B cell (primary cell): Measurements from ENCODE around the gene STXBP6.

Source experiments
- EZH2 ChIP-seq: IDR thresholded peaks from 2 replicates; pipeline ENCODE4 v1.6.1; 2012; ENCODE audit warnings: borderline replicate concordance, low read depth, mild to moderate bottlenecking, moderate library complexity, low read length; ENCODE audit not compliant: insufficient read depth, poor library complexity, severe bottlenecking
- TF ChIP-seq, protein P1 (sequence below): fragments of 200-600 bp; IDR thresholded peaks from one replicate; pipeline ENCODE4 v1.8.0; 2022; ENCODE audit warnings: antibody characterized with exemption, mild to moderate bottlenecking

DNA sequence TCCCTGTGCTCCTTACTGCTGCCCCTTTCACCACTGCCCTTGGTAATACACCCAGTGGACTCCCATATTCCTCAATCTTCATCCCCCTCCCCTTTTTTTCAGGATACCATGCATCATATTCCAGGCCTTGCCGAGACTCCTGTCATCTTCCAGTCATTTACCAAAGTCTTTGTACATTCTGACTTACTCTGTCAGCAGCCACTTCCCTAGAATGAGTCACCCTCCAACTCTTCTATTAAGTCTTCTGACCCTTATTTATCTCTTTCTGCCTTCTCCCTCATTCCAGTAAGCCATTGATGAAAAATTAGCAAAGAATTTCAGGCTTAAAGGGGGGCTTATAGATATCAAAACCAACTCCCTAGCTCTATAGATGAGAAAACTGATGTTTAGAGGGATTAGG lies 128.0 kb downstream of the STXBP6 start:
- TF ChIP-seq, protein P1, sequence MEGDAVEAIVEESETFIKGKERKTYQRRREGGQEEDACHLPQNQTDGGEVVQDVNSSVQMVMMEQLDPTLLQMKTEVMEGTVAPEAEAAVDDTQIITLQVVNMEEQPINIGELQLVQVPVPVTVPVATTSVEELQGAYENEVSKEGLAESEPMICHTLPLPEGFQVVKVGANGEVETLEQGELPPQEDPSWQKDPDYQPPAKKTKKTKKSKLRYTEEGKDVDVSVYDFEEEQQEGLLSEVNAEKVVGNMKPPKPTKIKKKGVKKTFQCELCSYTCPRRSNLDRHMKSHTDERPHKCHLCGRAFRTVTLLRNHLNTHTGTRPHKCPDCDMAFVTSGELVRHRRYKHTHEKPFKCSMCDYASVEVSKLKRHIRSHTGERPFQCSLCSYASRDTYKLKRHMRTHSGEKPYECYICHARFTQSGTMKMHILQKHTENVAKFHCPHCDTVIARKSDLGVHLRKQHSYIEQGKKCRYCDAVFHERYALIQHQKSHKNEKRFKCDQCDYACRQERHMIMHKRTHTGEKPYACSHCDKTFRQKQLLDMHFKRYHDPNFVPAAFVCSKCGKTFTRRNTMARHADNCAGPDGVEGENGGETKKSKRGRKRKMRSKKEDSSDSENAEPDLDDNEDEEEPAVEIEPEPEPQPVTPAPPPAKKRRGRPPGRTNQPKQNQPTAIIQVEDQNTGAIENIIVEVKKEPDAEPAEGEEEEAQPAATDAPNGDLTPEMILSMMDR: no peak
- no peak for TF ChIP-seq EZH2
